Endothelial cell of coronary artery (primary cell): ENCODE data around the gene GPR160. TPM values are rescaled to one million over a fixed set of nuclear protein-coding genes. Genes with fewer than 3 reads are reported as not detected.

Source experiments
- total RNA-seq: library from RNA; depleted of rRNA; stranded (reverse); fragments of >200 nt; gene quantifications from 2 replicates; pipeline ENCODE4 v1.2.3, GENCODE V29; 2014

Gene GPR160
- total RNA-seq: 0.54 and 2.7 TPM in 2 replicates

GRCh38 chr3:170037463-170038433, at the start of gene GPR160:
TSS of gene GPR160 (plus strand) at chr3:170037995. CDS start at chr3:170083973, 45,978 bp downstream.

Other genes starting within 250 kb of the GPR160 start
- not detected in 2 replicates for gene LRRIQ4, start 225.1 kb upstream of the GPR160 start, total RNA-seq
- 0.38 and 2.2 TPM in 2 replicates for gene LRRC34, start 225.1 kb upstream of the GPR160 start, total RNA-seq
- gene LRRC31, start 168.1 kb upstream of the GPR160 start, total RNA-seq: not detected in 2 replicates
- gene SAMD7, start 126.4 kb upstream of the GPR160 start, total RNA-seq: not detected in 2 replicates
- 34.3 and 56.7 TPM in 2 replicates for gene SEC62, start 71.2 kb upstream of the GPR160 start, total RNA-seq
- 10.4 and 17.5 TPM in 2 replicates for gene PHC3, start 143.7 kb downstream of the GPR160 start, total RNA-seq
- 32.4 and 46.8 TPM in 2 replicates for gene PRKCI, start 184.4 kb downstream of the GPR160 start, total RNA-seq